ENCODE data around the gene SPRR1B.

DNA sequence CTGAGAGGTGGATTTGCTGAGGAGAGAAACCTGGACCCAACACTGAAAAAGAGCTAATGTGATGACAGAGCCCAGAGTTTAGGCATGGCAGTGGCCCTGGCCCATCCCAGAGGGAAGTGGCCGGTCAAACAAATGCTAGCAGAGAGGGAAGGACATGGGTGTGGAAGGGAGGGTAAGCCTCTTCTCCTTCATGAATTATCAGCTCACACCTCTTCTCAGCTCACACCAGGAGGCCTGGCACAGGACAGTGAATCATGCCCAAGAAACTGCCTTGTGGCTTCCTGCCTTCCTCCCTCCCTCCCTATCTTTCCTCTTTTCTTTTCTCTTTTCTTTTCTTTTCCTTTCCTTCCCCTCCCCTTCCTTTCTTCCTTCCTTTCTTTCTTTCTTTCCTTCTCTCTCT, 30.7 kb upstream of the SPRR1B start:
- no peak for TF ChIP-seq CTCF (CRISPR knock-in tag; IDR thresholded peaks at IDR 0.05)
- TF ChIP-seq REST (IDR thresholded peaks at IDR 0.05; ENCODE audit: borderline replicate concordance in 1 of 2, low read depth in 1 of 2, low read length in 2 of 2), result no peak
- TF ChIP-seq EP300 (IDR thresholded peaks at IDR 0.05; ENCODE audit: low read depth in 2 of 2, low read length in 2 of 2), result no peak
- no peak for TF ChIP-seq EP300 (CRISPR knock-in tag; IDR thresholded peaks at IDR 0.05; ENCODE audit: borderline replicate concordance)
- no peak for TF ChIP-seq ZFX (CRISPR knock-in tag; IDR thresholded peaks at IDR 0.05; ENCODE audit: low read depth)
- TF ChIP-seq NR2F6 (IDR thresholded peaks at IDR 0.05), result no peak
- no peak for TF ChIP-seq NR2F6 (CRISPR knock-in tag; IDR thresholded peaks at IDR 0.05)
- TF ChIP-seq TAF1 (CRISPR knock-in tag; IDR thresholded peaks at IDR 0.05), result no peak
- no peak for TF ChIP-seq ZBTB43 (CRISPR knock-in tag; conservative IDR thresholded peaks at IDR 0.05)
- TF ChIP-seq JUND (CRISPR knock-in tag; IDR thresholded peaks at IDR 0.05), result no peak
- no peak for TF ChIP-seq SMAD1 (CRISPR knock-in tag; IDR thresholded peaks at IDR 0.05; ENCODE audit: borderline replicate concordance, low read depth)
- no peak for TF ChIP-seq FOXK2 (IDR thresholded peaks at IDR 0.05)
- no peak for TF ChIP-seq ZNF589 (CRISPR knock-in tag; conservative IDR thresholded peaks at IDR 0.05)
- TF ChIP-seq ZBTB33 (CRISPR knock-in tag; IDR thresholded peaks at IDR 0.05), result no peak
- no peak for TF ChIP-seq ZNF83 (CRISPR knock-in tag; IDR thresholded peaks at IDR 0.05; ENCODE audit: borderline replicate concordance)
